CD4-positive, alpha-beta T cell treated with Interleukin-4 for 1 hour (primary cell): ENCODE measurements around the gene PPP1R12B.
"Not testable (repeated sequence)": the region's sequence is repeated elsewhere in the genome, so short reads cannot be mapped to it uniquely, and the experiment has no call there.

ENCODE experiments used
- DNase-seq, 2 donors: peaks; one replicate each; pipeline ENCODE4 v3.0.0-alpha.2; 2020 to 2022

PPP1R12B gene

GRCh38 chr1:202540014-202540413 lies 191.5 kb downstream of the PPP1R12B start:
- no peak for DNase-seq

DNA sequence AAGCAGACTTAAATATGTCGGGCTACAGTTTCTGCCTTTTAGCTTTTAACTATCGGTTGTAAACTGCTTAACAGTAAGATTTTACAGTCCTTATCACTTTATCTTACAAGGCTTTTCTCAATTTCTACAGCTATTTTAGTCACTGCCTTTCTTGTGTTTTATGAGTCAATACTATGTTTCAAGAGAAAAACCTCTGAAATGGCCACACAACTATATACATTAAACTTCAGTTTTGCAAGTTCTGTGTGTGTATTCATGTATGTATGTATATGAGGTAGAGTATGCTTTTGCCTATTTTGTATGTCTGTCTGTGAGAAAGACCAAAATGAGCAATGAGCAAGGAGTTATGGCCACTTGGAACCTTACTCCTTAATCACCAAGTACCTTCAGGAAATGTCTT lies 191.9 kb downstream of the PPP1R12B start:
- no peak for DNase-seq

GRCh38 chr1:202540858-202541257 lies 192.4 kb downstream of the PPP1R12B start:
- DNase-seq: not testable (repeated sequence)

GRCh38 chr1:202542415-202542814 lies 193.9 kb downstream of the PPP1R12B start:
- not testable (repeated sequence) for DNase-seq

GRCh38 chr1:202543537-202543936 lies 195.0 kb downstream of the PPP1R12B start:
- not testable (repeated sequence) for DNase-seq

- DNase-seq: not testable (repeated sequence)
Measured at GRCh38 chr1:202544766-202545449, 196.4 kb downstream of the PPP1R12B start.

GRCh38 chr1:202545647-202546303 lies 197.3 kb downstream of the PPP1R12B start:
- DNase-seq: not testable (repeated sequence)

DNA sequence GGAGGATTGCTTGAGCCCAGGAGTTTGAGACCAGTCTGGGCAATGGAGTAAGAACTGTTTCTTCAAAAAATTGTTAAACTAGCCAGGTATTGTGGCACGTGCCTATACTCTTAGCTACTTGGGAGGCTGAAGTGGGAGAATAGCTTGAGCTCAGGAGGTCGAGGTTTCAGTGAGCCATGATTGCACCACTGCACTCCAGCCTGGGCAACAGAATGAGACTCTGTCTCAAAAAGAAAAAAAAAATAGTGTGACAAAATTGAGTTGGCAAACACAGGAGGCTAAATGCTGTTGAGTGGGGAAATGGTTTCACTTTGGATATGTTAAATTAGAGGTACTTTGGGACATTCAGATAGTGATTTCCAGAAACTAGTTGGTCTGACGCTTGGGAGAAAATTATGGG lies 197.9 kb downstream of the PPP1R12B start:
- not testable (repeated sequence) for DNase-seq

GRCh38 chr1:202546796-202547195 lies 198.3 kb downstream of the PPP1R12B start:
- DNase-seq: not testable (repeated sequence)

- DNase-seq: no peak
Measured at GRCh38 chr1:202547215-202547614, 198.7 kb downstream of the PPP1R12B start.

DNA sequence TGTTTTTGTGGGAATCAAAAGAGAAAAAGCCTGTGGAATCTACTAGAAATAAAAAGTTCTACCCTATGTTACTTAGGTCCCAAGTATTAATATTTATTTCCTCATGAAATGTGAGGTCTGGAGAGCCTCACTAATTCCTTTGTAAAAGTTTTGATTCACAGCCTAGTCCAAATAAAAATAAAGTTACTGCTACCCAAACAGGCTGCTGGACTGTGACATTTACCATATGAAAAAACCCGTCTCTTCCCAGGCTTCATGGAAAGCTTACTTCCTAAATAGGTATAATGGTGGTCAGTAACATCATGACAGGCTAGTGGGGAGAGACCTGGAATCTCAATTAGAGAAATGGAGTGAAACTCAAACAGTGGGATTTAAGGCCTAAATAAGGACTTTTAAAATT lies 201.6 kb downstream of the PPP1R12B start:
- DNase-seq: not testable (repeated sequence)

DNA sequence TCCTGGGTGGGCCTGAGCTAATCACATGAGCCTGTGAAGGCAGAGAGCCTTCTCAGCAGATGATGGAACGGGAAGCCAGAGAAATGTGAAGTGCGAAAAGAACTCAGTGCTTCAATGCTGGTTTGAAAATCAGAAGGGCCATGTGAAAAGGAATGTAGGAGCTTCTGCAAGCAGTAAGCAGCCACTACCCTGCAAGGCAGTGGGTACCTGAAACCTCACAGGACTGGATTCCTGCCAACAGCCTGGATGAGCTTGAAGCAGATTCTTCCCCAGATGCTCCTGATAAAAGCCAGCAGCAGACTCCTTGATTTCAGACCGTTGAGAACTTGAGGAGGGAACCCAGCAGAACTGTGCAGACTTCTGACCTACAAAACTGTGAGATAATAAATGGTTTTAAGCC lies 203.2 kb downstream of the PPP1R12B start:
- DNase-seq: no peak

DNA sequence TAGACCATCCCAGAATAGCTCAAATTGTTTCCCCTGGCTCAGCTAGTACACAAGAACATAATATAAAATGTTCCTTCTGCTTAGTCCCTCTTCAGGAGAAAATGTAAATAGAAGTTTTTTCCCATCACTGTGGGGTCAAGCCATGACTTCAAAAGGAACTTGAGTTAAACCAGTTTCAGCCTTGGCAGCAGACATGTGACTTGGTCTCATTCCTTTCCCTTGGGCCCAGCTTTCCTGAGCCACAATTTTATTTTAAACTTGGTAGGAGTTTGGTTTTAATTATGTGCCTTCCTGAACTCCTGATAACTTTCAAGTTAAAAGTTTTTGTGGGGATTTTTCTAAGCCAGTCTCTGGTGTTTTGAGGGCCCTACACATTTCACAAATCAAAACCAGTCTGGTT lies 204.1 kb downstream of the PPP1R12B start:
- not testable (repeated sequence) for DNase-seq

GRCh38 chr1:202553078-202553477 lies 204.6 kb downstream of the PPP1R12B start:
- not testable (repeated sequence) for DNase-seq

GRCh38 chr1:202553560-202554038 lies 205.1 kb downstream of the PPP1R12B start:
- no peak for DNase-seq

GRCh38 chr1:202554619-202555018 lies 206.1 kb downstream of the PPP1R12B start:
- not testable (repeated sequence) for DNase-seq

GRCh38 chr1:202556037-202556436 lies 207.5 kb downstream of the PPP1R12B start:
- DNase-seq: not testable (repeated sequence)

GRCh38 chr1:202557662-202558061 lies 209.2 kb downstream of the PPP1R12B start:
- not testable (repeated sequence) for DNase-seq

- no peak for DNase-seq
Measured at GRCh38 chr1:202561240-202561639, 212.7 kb downstream of the PPP1R12B start.

DNA sequence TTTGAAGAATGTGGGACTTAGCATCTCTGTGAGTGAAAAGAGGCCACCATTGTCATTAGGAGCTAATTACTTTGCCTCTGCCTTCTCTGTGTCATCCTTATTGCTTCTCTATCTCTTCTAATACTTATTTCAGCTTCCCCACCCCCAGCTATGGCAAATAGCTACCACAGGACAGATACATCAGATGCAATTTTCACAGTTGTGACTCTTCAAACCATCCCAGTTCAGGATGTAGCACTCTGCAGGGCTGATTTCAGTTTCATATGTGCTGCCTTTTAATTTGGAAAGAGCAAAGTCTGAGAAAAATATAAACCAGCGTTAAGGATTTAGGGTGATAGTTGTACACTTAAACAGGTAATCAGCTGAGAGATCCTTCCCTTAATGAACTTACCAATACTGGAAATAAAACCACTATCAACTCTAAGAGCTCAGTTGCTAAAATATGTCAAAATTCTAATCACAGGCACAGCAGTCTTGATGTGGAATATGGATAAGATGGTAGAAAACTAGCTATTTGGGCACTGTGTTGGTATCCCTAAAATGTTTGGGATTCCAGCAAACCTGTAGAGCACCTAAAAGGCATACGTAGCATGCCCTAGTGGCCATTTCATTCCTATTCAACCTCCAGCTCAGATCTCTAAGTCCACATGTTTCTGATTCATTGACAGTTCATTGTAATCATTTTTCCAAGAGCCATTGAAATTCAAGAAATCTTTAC lies 213.4 kb downstream of the PPP1R12B start:
- DNase-seq: no peak

GRCh38 chr1:202562444-202563060 lies 214.1 kb downstream of the PPP1R12B start:
- no peak for DNase-seq

DNA sequence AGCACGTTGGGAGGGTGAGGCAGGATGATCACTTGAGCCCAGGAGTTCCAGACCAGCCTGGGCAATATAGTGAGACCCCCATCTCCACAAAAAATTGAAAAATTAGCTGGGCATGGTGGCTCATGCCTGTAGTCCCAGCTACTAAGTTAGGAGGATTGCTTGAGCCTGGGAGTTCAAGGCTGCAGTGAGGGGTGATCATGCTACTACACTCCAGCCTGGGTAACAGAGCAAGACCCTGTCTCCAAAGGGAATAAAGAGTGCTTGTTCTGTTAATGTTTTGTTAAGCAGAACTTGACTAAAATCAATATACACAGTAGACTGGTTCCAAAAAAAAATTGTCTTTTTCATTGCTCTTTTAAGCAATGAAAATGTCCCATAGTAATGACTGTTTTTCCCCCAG lies 215.3 kb downstream of the PPP1R12B start:
- DNase-seq: no peak

DNA sequence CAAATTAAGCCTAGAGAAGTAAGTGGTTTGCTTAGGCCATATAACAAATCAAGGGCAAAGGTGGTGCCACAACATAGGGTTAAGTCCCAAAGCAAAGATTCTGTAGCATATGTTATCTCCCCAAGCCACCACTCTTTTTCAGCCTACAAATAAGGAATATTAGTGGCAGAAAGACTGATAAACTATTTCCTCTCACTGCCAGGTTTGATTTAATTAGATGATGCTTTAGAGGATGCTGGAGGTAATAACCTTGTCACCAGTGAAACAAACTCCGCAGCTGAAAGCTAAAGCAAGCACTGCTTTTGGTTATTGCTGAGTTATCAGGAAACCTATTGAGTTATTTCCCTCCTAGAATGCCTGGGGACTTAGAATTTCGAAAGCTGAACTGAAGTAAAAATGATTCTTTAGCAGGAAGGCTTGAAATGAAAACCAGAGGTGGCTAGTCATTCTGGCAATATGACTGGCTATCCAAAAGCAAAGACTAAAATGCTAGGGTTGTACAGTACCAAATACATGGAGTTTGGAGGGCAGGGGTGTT lies 216.5 kb downstream of the PPP1R12B start:
- no peak for DNase-seq
